GM19035 (cell line): ENCODE data around the gene KIFC1.
"Not testable (repeated sequence)": the region's sequence is repeated elsewhere in the genome, so short reads cannot be mapped to it uniquely, and the experiment has no call there.

ENCODE experiments used
- ATAC-seq: cut with Tn5 transposase; IDR thresholded peaks from one replicate; pipeline ENCODE4 v1.9.1; 2021; ENCODE audit not compliant: unreplicated experiment

Gene KIFC1, protein sequence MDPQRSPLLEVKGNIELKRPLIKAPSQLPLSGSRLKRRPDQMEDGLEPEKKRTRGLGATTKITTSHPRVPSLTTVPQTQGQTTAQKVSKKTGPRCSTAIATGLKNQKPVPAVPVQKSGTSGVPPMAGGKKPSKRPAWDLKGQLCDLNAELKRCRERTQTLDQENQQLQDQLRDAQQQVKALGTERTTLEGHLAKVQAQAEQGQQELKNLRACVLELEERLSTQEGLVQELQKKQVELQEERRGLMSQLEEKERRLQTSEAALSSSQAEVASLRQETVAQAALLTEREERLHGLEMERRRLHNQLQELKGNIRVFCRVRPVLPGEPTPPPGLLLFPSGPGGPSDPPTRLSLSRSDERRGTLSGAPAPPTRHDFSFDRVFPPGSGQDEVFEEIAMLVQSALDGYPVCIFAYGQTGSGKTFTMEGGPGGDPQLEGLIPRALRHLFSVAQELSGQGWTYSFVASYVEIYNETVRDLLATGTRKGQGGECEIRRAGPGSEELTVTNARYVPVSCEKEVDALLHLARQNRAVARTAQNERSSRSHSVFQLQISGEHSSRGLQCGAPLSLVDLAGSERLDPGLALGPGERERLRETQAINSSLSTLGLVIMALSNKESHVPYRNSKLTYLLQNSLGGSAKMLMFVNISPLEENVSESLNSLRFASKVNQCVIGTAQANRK

GRCh38 chr6:33391278-33391921 lies at the start of gene KIFC1:
TSS of gene KIFC1 (plus strand) at chr6:33391823. CDS start at chr6:33391986, 163 bp downstream.
- peak; percentile 86 for ATAC-seq

GRCh38 chr6:33343606-33343952 lies 48.0 kb upstream of the KIFC1 start:
- ATAC-seq = not testable (repeated sequence)

- peak; percentile 67 for ATAC-seq
Observed at GRCh38 chr6:33343953-33344611, 47.5 kb upstream of the KIFC1 start.

DNA sequence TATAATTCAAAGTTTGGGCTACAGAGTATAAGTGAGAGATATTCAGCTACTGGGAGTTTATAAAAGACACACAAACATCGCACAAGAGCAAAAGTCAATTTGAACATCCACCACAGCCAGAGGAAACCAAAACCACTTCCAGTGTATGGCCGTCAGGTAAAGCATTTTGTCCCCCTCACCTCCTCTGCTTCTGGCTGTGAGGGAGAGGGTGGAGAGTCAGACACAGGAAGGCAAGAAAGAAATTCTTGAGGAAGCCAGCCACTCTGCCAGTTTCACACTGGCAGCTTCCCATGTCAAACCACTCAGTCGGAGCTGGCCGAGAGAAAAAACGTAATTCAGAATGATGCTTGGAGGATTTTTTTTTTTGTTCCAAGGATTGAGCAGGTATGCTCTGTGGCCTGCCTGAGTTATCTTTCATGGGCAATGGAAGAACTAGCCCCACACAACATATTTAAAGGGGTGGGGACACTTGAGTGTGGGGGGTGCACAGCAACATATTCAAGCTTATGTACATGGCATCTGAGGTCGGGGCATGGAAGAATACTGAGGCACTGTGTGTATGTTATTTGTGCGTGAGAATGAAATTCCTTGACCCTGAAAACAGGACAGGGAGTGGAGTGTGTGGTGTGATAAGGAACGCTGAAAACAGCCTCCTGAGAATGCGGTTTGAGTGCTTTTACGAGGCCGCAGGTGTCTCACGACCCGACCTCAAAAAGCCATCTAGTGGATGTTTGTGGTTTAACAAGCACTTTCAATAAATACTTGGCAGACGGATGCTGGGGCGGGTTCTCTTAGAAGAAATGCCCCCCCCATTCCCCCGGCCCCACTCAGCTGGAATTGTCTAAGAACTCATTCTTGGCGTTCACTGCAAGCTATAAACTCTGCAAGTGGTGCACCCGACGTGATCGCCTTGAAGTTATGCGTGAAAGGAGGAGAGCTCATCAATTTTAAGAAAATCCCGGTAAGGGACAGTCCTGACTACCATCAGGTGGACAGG lies 46.6 kb upstream of the KIFC1 start:
- peak; percentile 35 for ATAC-seq

GRCh38 chr6:33346972-33347371 lies 44.7 kb upstream of the KIFC1 start:
- not testable (repeated sequence) for ATAC-seq

DNA sequence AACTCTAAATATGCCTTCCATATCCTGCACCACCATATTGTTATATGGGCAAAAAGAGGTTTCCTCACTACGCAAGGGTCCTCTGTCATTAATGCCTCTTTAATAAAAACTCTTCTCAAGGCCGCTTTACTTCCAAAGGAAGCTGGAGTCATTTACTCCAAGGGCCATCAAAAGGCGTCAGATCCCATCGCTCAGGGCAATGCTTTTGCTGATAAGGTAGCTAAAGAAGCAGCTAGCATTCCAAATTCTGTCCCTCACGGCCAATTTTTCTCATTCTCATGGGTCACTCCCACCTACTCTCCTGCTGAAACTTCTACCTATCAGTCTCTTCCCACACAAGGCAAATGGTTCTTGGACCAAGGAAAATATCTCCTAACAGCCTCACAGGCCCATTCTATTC lies 43.8 kb upstream of the KIFC1 start:
- ATAC-seq = no peak

DNA sequence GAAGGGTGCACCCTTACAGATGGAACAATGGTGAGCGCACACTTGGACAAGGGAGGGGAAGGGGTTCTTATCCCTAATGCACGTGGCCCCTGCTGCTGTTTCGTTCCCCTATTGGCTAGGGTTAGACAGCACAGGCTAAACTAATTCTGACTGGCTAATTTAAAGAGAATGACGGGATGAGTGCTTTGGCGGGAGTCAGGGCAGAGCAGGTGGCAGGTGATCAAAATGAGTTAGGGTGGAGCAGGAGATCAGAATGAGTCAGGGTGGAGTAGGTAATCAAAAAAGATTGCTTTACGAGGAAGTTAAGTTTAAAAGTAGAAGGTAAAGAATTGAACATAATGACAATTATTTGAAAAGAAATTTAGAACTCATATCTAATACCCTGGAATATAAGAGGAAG lies 35.8 kb upstream of the KIFC1 start:
- ATAC-seq = not testable (repeated sequence)

DNA sequence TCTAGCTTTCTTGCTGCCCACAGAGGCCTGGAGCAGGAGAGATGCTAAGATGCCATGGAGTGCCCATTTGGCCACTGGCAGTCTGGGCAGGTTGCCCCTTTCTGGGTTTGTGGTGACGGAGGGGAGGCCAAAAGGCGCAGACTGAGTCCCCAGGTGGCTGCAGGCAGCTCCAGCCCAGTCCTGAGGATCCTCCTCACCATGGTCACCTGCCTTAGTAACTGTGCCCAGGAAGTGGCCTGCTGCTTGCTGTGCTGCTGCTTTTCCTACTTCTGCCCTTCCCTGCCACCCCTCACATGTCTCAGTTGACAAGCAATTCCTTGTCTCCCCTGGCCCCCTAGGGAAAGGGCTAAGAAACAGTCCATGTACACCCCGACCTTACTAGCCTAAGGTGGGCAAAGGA lies 35.3 kb upstream of the KIFC1 start:
- ATAC-seq = no peak

DNA sequence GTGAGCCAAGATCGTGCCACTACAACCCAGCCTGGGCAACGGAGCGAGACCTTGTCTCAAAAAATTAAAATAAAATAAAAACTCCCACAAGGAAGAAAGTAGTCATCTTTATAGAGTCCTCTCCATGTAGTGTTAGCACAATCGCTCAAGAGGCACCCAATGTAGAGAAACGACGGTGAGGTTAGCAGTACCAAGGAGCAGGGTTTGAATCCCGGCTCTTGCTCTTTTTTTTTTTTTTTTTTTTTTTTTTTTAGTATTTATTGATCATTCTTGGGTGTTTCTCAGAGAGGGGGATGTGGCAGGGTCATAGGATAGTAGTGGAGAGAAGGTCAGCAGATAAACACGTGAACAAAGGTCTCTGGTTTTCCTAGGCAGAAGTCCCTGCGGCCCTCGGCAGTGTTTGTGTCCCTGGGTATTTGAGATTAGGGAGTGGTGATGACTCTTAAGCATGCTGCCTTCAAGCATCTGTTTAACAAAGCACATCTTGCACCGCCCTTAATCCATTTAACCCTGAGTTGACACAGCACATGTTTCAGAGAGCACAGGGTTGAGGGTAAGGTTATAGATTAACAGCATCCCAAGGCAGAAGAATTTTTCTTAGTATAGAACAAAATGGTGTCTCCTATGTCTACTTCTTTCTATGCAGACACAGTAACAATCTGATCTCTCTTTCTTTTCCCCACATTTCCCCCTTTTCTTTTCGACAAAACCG lies 34.3 kb upstream of the KIFC1 start:
- not testable (repeated sequence) for ATAC-seq

DNA sequence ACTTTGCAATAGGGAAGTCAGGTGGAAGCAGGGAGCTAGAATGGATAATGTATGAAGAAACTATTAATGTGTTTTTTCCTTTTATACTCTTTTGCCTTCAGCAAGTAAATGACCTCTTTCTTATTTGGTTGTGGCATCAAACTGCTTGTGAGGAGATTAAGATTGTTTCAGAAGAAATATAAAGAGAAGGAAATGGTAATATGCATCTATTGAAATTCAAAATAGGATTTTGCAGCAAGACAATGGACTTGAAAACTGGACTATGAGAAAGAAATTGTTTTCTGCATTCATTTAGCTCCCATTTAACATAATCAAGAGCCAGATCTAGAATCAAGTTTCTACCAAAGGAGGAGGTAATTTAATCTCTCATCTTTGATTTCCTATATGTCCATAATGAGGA lies 32.3 kb upstream of the KIFC1 start:
- ATAC-seq = no peak

- ATAC-seq = not testable (repeated sequence)
Observed at GRCh38 chr6:33363486-33363885, 28.1 kb upstream of the KIFC1 start.

DNA sequence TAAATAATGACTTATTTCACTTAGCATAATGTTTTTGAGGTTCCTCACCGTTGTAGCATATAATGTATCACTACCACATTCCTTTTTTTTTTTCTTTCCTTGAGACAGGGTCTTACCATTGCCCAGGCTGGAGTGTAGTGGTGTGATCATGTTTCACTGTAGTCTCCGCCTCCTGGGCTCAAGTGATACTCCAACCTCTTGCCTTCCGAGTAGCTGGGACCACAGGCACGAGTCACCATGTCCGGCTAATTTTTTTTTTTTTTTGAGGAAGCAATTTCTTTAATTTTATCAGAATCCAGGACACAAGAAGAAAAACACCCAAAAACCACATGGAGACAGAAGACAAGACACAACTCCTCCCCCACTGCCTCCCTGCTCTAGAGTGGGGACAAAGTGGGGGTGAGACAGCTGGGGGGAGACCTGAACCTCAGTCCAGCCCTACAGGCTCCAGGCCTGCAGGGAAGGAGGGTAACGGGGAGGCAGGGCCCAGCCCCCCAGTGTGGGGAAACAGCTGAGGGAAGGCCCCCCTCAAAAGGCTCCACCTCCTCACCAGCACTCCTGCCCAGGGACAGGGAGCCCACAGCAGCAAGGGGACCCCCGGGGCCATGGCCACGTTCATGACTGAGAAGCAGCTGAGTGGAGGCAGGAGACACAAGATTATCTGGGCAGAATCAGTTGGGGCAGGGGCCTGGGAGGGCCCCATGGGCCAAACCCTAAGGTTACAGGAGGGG lies 27.0 kb upstream of the KIFC1 start:
- ATAC-seq = not testable (repeated sequence)

GRCh38 chr6:33365206-33365971 lies 26.2 kb upstream of the KIFC1 start:
- not testable (repeated sequence) for ATAC-seq

GRCh38 chr6:33367009-33367714 lies 24.5 kb upstream of the KIFC1 start:
- ATAC-seq = no peak

DNA sequence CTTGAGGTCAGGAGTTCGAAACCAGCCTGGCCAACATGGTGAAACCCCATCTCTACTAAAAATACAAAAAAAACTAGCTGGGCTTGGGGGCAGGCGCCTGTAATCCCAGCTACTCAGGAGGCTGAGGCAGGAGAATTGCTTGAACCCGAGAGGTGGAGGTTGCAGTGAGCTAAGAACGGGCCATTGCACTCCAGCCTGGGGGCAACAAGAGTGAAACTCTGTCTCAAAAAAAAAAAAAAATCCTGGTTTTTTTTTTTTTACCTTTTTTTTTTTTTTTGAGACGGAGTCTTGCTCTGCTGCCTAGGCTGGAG lies 24.0 kb upstream of the KIFC1 start:
- ATAC-seq = not testable (repeated sequence)

DNA sequence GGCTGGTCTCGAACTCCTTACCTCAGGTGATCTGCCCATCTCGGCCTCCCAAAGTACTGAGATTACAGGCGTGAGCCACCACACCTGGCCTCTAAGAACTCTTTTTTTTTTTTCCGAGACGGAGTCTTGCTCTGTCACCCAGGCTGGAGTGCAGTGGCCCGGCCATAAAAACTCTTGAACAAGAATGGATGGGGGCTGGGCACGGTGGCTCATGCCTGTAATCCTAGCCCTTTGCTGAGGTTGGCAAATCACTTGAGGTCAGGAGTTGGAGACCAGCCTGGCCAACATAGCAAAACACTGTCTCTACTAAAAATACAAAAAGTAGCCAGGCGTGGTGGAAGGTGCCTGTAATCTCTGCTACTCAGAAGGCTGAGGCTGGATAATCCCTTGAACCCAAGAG lies 19.7 kb upstream of the KIFC1 start:
- not testable (repeated sequence) for ATAC-seq

DNA sequence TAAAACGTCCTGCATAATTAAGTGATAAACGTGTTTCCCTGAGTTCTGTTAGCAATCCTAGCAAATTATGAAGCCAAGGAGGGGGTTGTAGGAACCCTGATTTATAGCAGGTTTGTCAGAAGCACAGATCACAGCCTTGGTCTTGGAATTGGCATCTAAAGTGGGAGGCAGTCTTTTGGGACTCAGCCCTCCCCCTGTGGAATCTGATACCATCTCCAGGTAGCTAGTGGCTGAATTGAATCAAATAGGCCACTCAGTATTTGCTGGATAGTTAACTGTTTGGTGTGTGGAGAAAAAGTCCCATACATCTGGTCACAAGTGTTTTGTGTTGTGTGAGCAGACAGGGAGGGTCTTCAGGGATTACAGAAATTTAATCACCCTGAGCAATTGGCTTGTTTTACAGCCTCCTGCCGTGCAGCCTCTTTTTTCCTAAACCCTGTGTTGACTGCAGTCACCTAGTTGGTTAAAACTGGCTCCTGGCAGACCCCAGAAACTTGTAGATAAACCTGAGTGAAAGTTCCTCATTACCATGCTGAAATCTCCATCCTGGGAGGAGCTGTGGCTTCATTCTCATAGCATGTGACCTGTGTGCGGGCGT lies 19.0 kb upstream of the KIFC1 start:
- no peak for ATAC-seq
